NCI-H146 treated with DMSO at 0.1 percent for 48 hours (cell line): ENCODE measurements around the gene ERMN.
"Not testable (repeated sequence)": the region's sequence is repeated elsewhere in the genome, so short reads cannot be mapped to it uniquely, and the experiment has no call there.

Experiments used
- DNase-seq: peaks from one replicate; lab custom pipeline; 2025; ENCODE audit not compliant: unreplicated experiment; lab: John Stamatoyannopoulos, UW

The ERMN gene

DNA sequence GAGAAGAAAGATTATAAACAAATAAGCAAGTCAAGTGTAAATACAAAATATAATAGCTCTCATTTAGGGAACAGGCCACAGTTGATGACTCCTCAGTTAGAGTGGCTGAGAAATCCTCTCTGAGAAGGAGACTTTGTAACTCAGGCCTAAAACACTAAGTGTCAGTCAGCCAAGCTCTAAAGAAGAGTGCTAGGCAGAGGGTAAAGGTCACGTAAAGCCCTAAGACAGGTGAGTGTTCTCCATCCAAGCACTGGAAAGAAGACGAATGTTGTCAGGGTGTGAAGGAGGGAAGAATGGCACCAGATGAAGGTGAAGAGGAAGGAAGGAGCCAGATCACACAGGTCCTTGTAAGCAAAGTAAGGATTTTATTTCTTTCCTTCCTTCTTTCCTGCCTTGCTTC, 24.3 kb downstream of the ERMN start:
- DNase-seq, result no peak

DNA sequence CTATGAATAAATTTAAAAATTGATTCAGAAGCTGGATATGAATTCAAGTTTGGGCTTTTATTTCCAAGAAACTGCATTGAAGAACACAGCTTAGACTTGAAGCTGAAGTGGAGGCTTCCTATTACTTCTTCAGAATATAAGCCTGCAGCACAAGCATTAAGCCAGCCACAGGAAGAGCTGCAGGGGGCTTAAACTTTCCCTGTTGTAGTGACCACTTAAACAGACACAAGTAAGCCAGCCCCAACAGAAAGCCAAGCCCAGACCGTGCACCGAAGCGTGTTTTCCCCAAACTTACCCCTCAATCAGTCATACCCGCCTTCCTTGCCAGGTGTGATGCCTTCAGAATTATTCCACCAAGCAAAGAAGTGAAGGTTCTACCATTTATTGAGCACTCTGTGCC, 28.7 kb downstream of the ERMN start:
- no peak for DNase-seq

- DNase-seq, result no peak
Observed at GRCh38 chr2:157296490-157296889, 29.1 kb downstream of the ERMN start.

- DNase-seq, result no peak
Observed at GRCh38 chr2:157292853-157293252, 32.8 kb downstream of the ERMN start.

- no peak for DNase-seq
Observed at GRCh38 chr2:157291018-157291417, 34.6 kb downstream of the ERMN start.

DNA sequence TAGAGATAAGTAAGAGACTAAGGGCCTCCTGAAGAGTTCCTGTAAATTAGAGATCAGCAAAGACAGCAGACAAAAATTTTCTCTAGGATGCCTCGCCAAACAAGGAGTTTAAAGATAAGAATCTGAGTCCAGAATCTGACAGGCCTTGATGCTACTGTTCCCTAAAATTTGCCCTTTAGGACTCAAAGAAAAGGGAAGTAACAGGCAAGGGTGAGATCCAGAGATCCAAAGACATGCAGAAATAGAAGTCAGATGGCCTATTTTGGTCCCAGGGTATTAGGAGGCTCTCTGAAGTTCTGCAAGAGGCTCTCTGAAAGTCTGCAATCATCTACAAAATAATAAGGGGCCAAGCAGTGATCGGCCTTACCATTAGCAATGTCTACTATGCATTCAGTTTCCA, 35.1 kb downstream of the ERMN start:
- no peak for DNase-seq

DNA sequence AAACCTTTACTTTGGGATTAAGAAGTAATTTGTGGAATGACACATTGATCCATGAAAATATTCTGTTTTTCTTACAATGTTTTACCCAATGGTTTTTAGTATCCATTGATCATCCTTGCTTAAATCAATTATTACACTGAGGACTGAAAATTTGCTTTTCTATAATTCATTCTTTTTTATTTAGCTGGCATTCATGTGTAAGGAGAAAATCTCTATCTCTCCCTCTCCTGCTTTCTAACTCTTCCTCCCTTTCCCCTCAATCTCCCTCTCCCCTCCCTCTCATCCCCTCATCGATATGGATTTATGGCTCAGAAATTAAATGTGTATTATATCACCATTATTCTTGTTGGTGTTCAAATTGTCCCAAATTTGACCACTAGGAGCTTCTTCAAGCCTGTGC, 38.5 kb downstream of the ERMN start:
- no peak for DNase-seq

GRCh38 chr2:157283468-157283867, 42.2 kb downstream of the ERMN start:
- DNase-seq, result no peak

DNA sequence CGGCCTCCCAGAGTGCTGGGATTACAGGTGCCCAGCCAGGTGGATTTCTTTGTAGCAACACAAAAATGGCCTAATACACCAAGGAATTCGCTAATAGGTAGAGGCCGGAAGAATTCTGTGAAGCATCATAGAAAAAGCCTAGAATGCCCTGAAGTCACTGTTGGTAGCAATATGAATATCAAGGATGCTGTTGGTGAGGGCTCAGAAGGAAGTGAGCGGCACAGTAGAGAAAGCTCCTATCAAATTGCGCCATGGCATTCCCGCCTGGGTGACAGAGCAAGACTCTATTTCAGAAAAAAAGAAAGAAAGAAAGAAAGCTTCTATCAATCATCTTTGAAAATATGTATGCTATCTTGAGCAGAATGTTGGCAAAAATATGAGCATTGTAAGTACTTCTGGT, 44.3 kb downstream of the ERMN start:
- DNase-seq, result no peak

DNA sequence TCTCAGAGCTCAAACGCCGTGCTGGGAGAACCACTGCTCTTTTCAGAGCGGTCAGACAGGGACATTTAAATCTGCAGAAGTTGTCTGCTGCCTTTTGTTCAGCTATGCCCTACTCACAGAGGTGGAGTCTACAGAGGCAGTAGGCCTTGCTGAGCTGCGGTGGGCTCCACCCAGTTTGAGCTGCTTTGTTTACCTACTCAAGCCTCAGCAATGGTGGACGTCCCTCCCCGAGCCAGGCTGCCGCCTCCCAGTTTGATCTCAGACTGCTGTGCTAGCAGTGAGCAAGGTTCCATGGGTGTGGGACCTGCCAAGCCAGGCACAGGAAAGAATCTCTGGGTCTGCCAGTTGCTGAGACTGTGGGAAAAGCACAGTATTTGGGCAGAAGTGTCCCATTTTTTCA, 46.3 kb downstream of the ERMN start:
- DNase-seq, result not testable (repeated sequence)

GRCh38 chr2:157271590-157272203, 53.9 kb downstream of the ERMN start:
- no peak for DNase-seq

GRCh38 chr2:157269922-157270321, 55.7 kb downstream of the ERMN start:
- DNase-seq, result no peak

GRCh38 chr2:157269060-157269459, 56.6 kb downstream of the ERMN start:
- no peak for DNase-seq
